Activated CD8-positive, alpha-beta memory T cell treated with anti-CD3 and anti-CD28 coated beads for 1 hour (primary cell): ENCODE data around the gene ATP1A1.
A peak's percentile ranks its signal among the peaks of the same experiment; 100 is the strongest.

Experiments used
- DNase-seq, 2 donors: peaks; one replicate each; pipeline ENCODE4 v3.0.0-alpha.2; 2020; ENCODE audit warnings: low read depth in 1 of 2; ENCODE audit errors: extremely low read depth in 1 of 2

Gene ATP1A1

GRCh38 chr1:116412480-116412798 is 39.4 kb downstream of the ATP1A1 start:
- no peak for DNase-seq

- DNase-seq = no peak
Measured at GRCh38 chr1:116412898-116413297, 39.9 kb downstream of the ATP1A1 start.

GRCh38 chr1:116413414-116413813 is 40.4 kb downstream of the ATP1A1 start:
- DNase-seq = no peak

- no peak for DNase-seq
Measured at GRCh38 chr1:116414364-116414763, 41.3 kb downstream of the ATP1A1 start.

- no peak for DNase-seq
Measured at GRCh38 chr1:116415200-116415698, 42.2 kb downstream of the ATP1A1 start.

DNA sequence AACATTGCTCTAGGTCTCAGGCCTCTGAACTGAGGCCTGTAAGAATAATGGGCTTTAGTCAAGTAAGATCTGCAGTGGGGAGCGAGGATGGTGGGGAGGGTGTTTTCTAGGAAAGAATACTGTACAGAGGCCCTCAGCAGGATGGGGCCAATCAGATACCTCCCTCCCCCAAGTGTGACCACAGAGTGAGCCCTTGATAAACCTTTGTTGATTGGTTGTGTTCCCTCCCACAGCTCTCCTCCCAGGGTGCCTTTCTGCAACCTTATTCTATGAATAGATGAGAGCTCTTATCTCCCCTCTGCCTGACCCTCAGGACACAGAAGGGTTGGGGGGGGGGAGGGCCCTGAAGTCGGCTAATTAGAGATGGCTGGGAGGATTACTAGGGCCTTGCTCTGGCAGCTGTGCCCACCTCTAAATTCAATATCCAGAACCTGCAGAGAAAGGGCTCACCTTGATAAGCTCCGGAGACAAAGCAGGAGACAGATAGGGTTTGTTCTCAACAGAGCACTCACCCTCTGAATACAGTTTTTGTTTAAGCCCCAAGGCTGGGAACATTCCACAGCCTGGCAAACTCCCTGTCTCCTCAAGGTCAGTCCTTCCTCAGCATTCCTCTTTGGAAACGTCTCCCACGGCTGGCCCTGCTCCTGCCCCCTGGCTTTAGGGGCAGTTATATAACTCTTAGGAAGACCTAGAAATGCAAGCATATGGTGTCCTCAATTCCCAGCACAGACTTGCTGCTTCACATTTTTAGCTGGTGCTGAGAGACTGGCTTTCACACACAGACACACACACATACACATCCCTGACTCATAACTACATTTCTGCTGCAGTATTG is 42.9 kb downstream of the ATP1A1 start:
- DNase-seq = no peak

GRCh38 chr1:116416854-116417513 is 43.9 kb downstream of the ATP1A1 start:
- DNase-seq = no peak

- no peak for DNase-seq
Measured at GRCh38 chr1:116417678-116418077, 44.6 kb downstream of the ATP1A1 start.

DNA sequence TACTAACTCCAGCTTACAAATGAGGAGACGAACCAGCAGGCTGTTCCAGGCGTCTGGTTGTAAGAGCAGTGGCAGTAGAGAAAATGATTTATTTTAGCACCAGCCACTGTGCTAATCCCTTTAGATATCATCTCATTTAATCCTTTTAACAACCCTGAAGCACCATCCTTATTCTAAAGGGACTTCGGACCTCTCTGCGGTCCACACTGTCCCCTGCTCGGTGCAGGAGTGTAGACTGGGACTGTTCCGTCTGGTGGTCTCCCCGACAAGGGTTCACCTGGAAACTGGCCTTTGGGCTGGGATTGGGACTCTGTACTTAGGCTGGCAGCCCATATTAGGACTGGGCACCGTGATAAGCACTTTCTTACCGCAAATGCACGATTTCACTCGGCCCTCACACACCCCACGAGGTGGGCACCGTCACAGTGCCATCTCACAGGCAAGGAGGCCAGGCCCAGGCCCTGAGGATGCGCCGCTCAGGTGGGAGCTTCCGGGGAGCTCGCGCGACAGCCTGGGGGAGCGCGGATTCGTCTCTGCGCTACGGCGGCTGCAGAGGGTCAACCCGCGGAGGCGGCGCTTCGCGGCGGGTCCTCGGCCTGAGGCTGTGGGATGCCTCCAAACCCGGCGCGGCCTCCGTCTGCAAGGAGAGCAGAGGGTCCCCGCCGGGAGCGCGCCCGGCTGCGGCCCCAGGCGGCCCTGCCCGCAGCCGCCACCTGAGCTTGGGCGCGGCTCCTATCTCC is 45.2 kb downstream of the ATP1A1 start:
- DNase-seq = peak; percentile 66 to 74

- no peak for DNase-seq
Measured at GRCh38 chr1:116420417-116421200, 47.6 kb downstream of the ATP1A1 start.

GRCh38 chr1:116424438-116424837 is 51.4 kb downstream of the ATP1A1 start:
- DNase-seq = no peak

DNA sequence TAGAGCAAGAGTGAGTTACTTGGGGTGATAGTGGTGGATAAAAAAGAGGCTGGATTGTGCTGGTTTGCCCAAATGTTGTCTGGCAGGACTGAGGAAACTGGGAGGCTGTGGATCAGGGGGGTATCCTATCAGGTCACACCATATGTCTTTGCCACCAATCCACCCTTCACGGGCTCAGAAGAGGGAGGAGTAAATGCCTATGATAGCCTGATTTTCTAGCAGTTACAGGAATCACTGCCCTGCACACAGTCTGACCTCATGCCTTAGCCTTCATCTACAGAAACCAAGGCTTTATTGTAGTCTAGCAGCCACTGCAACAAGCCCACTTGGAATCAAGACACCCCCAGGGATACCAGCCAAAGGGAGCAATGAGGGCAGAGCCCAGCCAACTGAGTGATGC is 51.8 kb downstream of the ATP1A1 start:
- DNase-seq = no peak

DNA sequence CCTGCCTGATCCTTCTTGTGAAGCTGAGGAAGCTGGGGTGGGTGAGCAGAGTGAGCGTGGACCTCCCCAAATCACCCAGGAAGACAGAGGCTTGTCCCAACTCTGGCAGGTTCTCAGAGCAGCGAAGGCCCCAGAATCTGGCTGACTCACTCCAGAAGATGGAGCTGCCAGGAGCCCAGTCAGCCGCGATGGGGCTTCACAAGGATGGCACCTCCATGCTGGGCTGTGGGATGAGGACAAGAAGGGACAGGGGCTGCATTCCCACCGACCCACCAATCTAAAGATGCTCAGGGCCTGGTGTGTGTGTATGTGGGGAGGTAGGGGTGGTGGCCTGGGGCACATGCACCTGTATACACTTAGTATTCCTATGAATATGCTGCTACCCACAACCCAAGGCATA is 52.9 kb downstream of the ATP1A1 start:
- DNase-seq = no peak

- no peak for DNase-seq
Measured at GRCh38 chr1:116426401-116426800, 53.4 kb downstream of the ATP1A1 start.

GRCh38 chr1:116428576-116428975 is 55.5 kb downstream of the ATP1A1 start:
- DNase-seq = no peak

- DNase-seq = no peak
Measured at GRCh38 chr1:116429821-116430374, 56.9 kb downstream of the ATP1A1 start.

- no peak for DNase-seq
Measured at GRCh38 chr1:116431870-116432500, 58.9 kb downstream of the ATP1A1 start.

- DNase-seq = no peak
Measured at GRCh38 chr1:116432655-116433265, 59.7 kb downstream of the ATP1A1 start.
